Measurements from ENCODE around the gene TMEM80.

GRCh38 chr11:656866-657265 lies 38.8 kb upstream of the TMEM80 start:
- TF ChIP-seq CTCF (conservative IDR thresholded peaks at IDR 0.05; ENCODE audit: low read length) = no peak
- TF ChIP-seq EZH2phosphoT487 (IDR thresholded peaks at IDR 0.05; ENCODE audit: borderline replicate concordance) = no peak
